Endodermal cell (in vitro differentiated cells): ENCODE data around the gene SMURF2. TPM values are rescaled to one million over a fixed set of nuclear protein-coding genes. Genes with fewer than 3 reads are reported as not detected.

ENCODE experiments used
- DNase-seq: peaks from one replicate; pipeline ENCODE4 v3.0.0-alpha.2; 2017
- H3K27ac ChIP-seq: 2 replicates; pipeline ENCODE4 v1.5.1; 2013; ENCODE audit warnings: mild to moderate bottlenecking, low read depth, low read length, moderate library complexity
- H3K27me3 ChIP-seq: 2 replicates; pipeline ENCODE4 v1.6.1; 2013; ENCODE audit warnings: mild to moderate bottlenecking, low read length, moderate library complexity; ENCODE audit not compliant: insufficient read depth, control insufficient read depth, poor library complexity, severe bottlenecking
- H3K36me3 ChIP-seq: 2 replicates; pipeline ENCODE4 v1.7.0; 2013; ENCODE audit warnings: mild to moderate bottlenecking, low read length, moderate library complexity; ENCODE audit not compliant: control insufficient read depth, insufficient read depth
- H3K4me1 ChIP-seq: one replicate; pipeline ENCODE4 v1.7.0; 2013; ENCODE audit warnings: low read length; ENCODE audit not compliant: control insufficient read depth, insufficient read depth
- H3K4me3 ChIP-seq: 2 replicates; pipeline ENCODE4 v1.5.1; 2013; ENCODE audit warnings: mild to moderate bottlenecking, low read length, moderate library complexity
- H3K9ac ChIP-seq: 2 replicates; pipeline ENCODE4 v1.6.1; 2013; ENCODE audit warnings: mild to moderate bottlenecking, low read length, moderate library complexity; ENCODE audit not compliant: poor library complexity, severe bottlenecking; ENCODE audit errors: extremely low read depth
- H3K9me3 ChIP-seq: 2 replicates; pipeline ENCODE4 v1.6.1; 2013; ENCODE audit warnings: mild to moderate bottlenecking, low read length, moderate library complexity; ENCODE audit not compliant: control insufficient read depth
- H3K27ac Mint-ChIP-seq: 2 replicates; pipeline ENCODE4 v1.8.0; 2020; ENCODE audit warnings: mixed read lengths
- H3K27me3 Mint-ChIP-seq: 2 replicates; pipeline ENCODE4 v1.8.0; 2021; ENCODE audit warnings: mild to moderate bottlenecking, mixed read lengths; ENCODE audit not compliant: insufficient read depth
- H3K36me3 Mint-ChIP-seq: 2 replicates; pipeline ENCODE4 v1.8.0; 2020; ENCODE audit warnings: low read depth, mixed read lengths
- H3K4me1 Mint-ChIP-seq: 2 replicates; pipeline ENCODE4 v1.8.0; 2020; ENCODE audit warnings: mixed read lengths
- H3K4me3 Mint-ChIP-seq: 2 replicates; pipeline ENCODE4 v1.8.0; 2020; ENCODE audit warnings: mild to moderate bottlenecking, moderate library complexity, mixed read lengths
- H3K9me3 Mint-ChIP-seq: 2 replicates; pipeline ENCODE4 v1.8.0; 2020; ENCODE audit warnings: mild to moderate bottlenecking, mixed read lengths
- CTCF ChIP-seq: fragments of 200-600 bp; sonication (generic); conservative IDR thresholded peaks from 2 replicates; pipeline ENCODE4 v1.5.0; 2021; ENCODE audit warnings: antibody characterized with exemption, mild to moderate bottlenecking
- WGBS, 2 experiments: methylation state at CpG; one replicate each; pipeline versions ENCODE4 v1.1.5 to v1.1.7; 2013; ENCODE audit warnings: missing lambda C conversion rate in 2 of 2, mixed read lengths in 1 of 2; ENCODE audit not compliant: insufficient coverage in 1 of 2, insufficient read length in 1 of 2; 5-methylcytosine and 5-hydroxymethylcytosine counted together
- total RNA-seq, 2 donors: library from RNA; stranded (reverse); fragmentation: NEBNext Ultra II Directional in 1 of 2; extraction: Animal tissue kit (Norgen Biotek cat#: 25700) in 1 of 2; gene quantifications; 2 replicates in 1 of 2; 3 replicates in 1 of 2; pipeline ENCODE4 v1.2.1, GENCODE V29; 2021

Gene SMURF2
- total RNA-seq, 2 donors from 2014 or later, result 33.6 to 34.1 TPM

GRCh38 chr17:64591944-64592343 is 70.2 kb downstream of the SMURF2 start:
- DNase-seq, result no peak
- no peaks in the 10 kb centered on the region for H3K9me3 ChIP-seq
- peaks cover 54% of the 10 kb centered on the region for H3K36me3 ChIP-seq
- no peak overlapping the region for H3K27ac ChIP-seq
- 93 to 100% methylated on average over 1 of the region's 1 CpG for WGBS, 2 experiments
- H3K4me3 ChIP-seq, result no peak overlapping the region
- no peaks in the 10 kb centered on the region for H3K4me1 ChIP-seq
- H3K9ac ChIP-seq, result no peak overlapping the region
- no peak for TF ChIP-seq CTCF
- H3K9me3 Mint-ChIP-seq, result no peaks in the 10 kb centered on the region
- no peaks in the 10 kb centered on the region for H3K27me3 ChIP-seq
- peak overlapping the region; percentile 42 for H3K27ac Mint-ChIP-seq
- H3K4me1 Mint-ChIP-seq, result no peaks in the 10 kb centered on the region
- no peak overlapping the region for H3K4me3 Mint-ChIP-seq
- H3K27me3 Mint-ChIP-seq, result no peaks in the 10 kb centered on the region
- peaks cover 25% of the 10 kb centered on the region for H3K36me3 Mint-ChIP-seq

- Histone ChIP-seq H3K9ac (no peak overlapping the region), H3K4me1 (no peaks in the 10 kb centered on the region), H3K27me3 (no peaks in the 10 kb centered on the region), H3K9me3 (no peaks in the 10 kb centered on the region), H3K27ac (no peak overlapping the region), H3K36me3 (peaks cover 27% of the 10 kb centered on the region), H3K4me3 (no peak overlapping the region)
- DNase-seq, result no peak
- TF ChIP-seq CTCF, result no peak
- peaks cover 32% of the 10 kb centered on the region for H3K36me3 Mint-ChIP-seq
- no peaks in the 10 kb centered on the region for H3K9me3 Mint-ChIP-seq
- no peaks in the 10 kb centered on the region for H3K27me3 Mint-ChIP-seq
- H3K4me3 Mint-ChIP-seq, result no peak overlapping the region
- no peaks in the 10 kb centered on the region for H3K4me1 Mint-ChIP-seq
- no CpG with 5 or more reads among the region's 2 CpGs for WGBS, 2 experiments
- no peak overlapping the region for H3K27ac Mint-ChIP-seq
Observed at GRCh38 chr17:64585146-64585545, 77.0 kb downstream of the SMURF2 start.

DNA sequence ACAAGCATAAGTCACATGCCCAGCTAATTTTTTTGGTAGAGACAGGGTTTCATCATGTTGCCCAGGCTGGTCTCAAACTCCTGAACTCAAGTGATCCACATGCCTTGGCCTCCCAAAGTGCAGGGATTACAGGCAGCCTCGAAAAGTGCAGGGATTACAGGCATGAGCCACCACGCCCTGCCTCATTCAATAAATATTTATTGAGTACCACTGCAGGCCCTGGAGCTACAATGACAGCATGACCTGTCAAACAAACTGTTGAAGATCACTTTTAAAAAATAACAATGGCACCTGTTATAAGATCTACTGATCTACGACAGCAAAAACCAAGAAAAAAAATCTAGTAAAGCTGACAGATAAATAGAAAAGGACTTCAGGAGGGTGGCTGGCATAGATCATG is 79.1 kb downstream of the SMURF2 start:
- Histone ChIP-seq H3K27ac (no peak overlapping the region), H3K9me3 (no peaks in the 10 kb centered on the region), H3K4me1 (no peaks in the 10 kb centered on the region), H3K4me3 (no peak overlapping the region), H3K9ac (no peak overlapping the region), H3K27me3 (no peaks in the 10 kb centered on the region), H3K36me3 (peaks cover 37% of the 10 kb centered on the region)
- no peaks in the 10 kb centered on the region for H3K27me3 Mint-ChIP-seq
- H3K27ac Mint-ChIP-seq, result no peak overlapping the region
- H3K4me3 Mint-ChIP-seq, result no peak overlapping the region
- H3K36me3 Mint-ChIP-seq, result peaks cover 35% of the 10 kb centered on the region
- TF ChIP-seq CTCF, result no peak
- no peaks in the 10 kb centered on the region for H3K9me3 Mint-ChIP-seq
- no peak for DNase-seq
- H3K4me1 Mint-ChIP-seq, result no peaks in the 10 kb centered on the region
- WGBS, 2 experiments, result 92 to 100% methylated on average over 3 of the region's 3 CpGs
